Measurements from ENCODE around the gene PLCB3.
"Not testable (repeated sequence)": the region's sequence is repeated elsewhere in the genome, so short reads cannot be mapped to it uniquely, and the experiment has no call there.

Gene PLCB3

DNA sequence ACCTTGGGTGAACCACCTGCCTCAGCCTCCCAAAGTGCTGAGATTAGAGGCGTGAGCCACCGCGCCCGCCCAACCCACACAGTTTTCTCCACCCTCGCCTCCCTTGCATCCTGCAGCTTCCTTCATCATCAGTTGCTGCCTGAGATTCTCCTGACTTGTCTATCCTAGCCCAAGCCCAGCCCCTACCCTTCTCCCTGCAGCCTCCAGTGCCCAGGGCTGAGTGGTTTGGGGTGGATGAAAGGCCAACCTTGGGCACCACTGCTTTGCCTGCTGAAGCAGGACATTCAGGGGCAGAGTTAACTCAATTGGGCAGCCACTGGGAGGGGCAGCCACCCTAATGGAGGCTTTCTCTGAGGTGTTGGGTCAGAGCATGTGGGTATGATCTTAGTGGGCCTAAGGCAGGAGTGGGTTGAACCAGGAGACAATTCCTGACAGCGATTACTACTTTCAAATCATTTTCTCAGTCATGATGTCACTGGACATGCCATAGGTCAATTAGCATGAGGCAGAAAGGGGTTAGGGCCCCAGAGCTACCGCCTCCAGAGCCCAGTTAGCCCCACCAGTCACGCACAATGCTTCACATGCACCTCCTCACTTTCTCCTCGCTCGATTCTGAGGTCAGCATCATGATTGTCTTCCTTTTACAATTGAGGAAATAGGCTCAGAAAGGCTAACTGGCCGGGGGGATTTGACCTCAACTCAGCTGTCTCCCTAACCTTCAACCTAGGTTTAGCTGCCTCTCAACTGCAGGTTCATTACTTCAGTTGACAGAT lies 11.5 kb upstream of the PLCB3 start:
- Histone ChIP-seq H3K4me3 (ENCODE audit: low read depth, low read length) (peak overlapping the region; percentile 95), H3K27ac (ENCODE audit: low read depth, low read length) (peak overlapping the region; percentile 95), H3K9me3 (ENCODE audit: control insufficient read depth, insufficient read depth, low read depth, low read length) (no peaks in the 10 kb centered on the region), H3K27me3 (ENCODE audit: control insufficient read depth, insufficient read depth, low read length) (no peaks in the 10 kb centered on the region), H3K4me1 (ENCODE audit: control insufficient read depth, insufficient read depth, low read length) (peaks cover 18% of the 10 kb centered on the region), H3K36me3 (ENCODE audit: control insufficient read depth, insufficient read depth, low read length) (peaks cover 34% of the 10 kb centered on the region), H3K9ac (ENCODE audit: low read length) (peak overlapping the region; percentile 92)

DNA sequence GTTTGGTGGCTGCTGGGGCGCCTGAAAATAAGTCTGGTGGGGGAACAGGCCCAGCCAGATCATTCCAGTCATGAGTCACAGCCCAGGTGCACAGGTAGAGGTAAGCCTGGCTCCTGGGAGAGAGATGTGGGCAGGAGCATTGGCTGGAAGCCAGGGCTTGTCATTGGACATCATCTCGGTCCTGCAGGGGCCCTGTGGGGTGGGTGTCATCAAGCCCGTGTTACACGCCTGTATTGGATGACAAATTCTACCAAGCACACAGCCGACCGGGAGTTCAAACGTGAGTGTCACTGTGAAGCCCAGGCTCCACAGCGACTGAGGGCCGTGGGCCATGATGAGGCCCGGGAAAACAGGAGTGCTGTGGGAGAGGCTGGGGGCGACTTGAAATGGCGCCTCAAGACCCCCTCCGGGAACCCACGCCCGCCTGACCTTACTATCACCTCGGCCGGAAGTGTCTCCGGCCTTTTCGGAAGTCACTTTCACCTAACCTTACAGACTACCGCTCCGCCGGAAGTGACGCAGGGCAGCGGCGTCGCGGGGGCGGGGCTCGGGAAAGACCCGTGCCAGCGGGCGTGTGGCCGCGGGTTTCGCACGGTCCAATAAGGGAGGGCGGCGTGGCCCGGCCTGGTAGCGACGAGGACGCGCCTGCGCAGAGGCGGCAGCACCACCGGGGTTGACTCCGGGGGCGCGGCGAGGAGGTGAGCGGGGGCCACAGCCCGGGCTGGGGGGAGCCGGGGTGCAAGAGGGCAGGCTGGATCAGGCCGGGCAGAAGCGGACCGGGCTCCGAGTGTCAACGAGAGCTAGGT lies 10.7 kb upstream of the PLCB3 start, which contains the start of gene FKBP2:
Gene FKBP2, plus strand, starts transcription at position 661 of the 806 bp plus-strand sequence. CDS start 1,293 bp downstream, outside the sequence.
- no peaks in the 10 kb centered on the region for H3K27me3 ChIP-seq (ENCODE audit: control insufficient read depth, insufficient read depth, low read length)
- peak within 1 kb of the TSS; percentile 92 for H3K9ac ChIP-seq (ENCODE audit: low read length)
- peaks cover 23% of the 10 kb centered on the region for H3K4me1 ChIP-seq (ENCODE audit: control insufficient read depth, insufficient read depth, low read length)
- H3K4me3 ChIP-seq (ENCODE audit: low read depth, low read length): peak within 1 kb of the TSS; percentile 95
- H3K9me3 ChIP-seq (ENCODE audit: control insufficient read depth, insufficient read depth, low read depth, low read length): no peaks in the 10 kb centered on the region
- H3K27ac ChIP-seq (ENCODE audit: low read depth, low read length): peak within 1 kb of the TSS; percentile 95
- peaks cover 37% of the 10 kb centered on the region for H3K36me3 ChIP-seq (ENCODE audit: control insufficient read depth, insufficient read depth, low read length)

DNA sequence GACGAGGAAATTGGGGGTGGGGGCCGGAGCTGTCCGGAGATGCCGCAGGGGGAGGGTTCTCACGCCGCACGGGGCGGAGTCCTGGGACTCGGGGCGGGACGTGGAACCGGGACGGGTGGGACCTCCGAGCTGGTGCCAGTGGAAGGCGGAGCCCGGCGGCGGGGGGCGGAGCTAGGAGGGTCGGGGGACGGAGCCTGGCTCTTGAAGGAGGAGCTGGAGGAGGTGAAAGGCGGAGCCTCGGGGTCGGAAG lies 10.2 kb upstream of the PLCB3 start:
- H3K27ac ChIP-seq (ENCODE audit: low read depth, low read length): peak overlapping the region; percentile 95
- H3K36me3 ChIP-seq (ENCODE audit: control insufficient read depth, insufficient read depth, low read length): peaks cover 37% of the 10 kb centered on the region
- peaks cover 23% of the 10 kb centered on the region for H3K4me1 ChIP-seq (ENCODE audit: control insufficient read depth, insufficient read depth, low read length)
- peak overlapping the region; percentile 95 for H3K4me3 ChIP-seq (ENCODE audit: low read depth, low read length)
- peak overlapping the region; percentile 92 for H3K9ac ChIP-seq (ENCODE audit: low read length)
- no peaks in the 10 kb centered on the region for H3K27me3 ChIP-seq (ENCODE audit: control insufficient read depth, insufficient read depth, low read length)
- H3K9me3 ChIP-seq (ENCODE audit: control insufficient read depth, insufficient read depth, low read depth, low read length): no peaks in the 10 kb centered on the region

DNA sequence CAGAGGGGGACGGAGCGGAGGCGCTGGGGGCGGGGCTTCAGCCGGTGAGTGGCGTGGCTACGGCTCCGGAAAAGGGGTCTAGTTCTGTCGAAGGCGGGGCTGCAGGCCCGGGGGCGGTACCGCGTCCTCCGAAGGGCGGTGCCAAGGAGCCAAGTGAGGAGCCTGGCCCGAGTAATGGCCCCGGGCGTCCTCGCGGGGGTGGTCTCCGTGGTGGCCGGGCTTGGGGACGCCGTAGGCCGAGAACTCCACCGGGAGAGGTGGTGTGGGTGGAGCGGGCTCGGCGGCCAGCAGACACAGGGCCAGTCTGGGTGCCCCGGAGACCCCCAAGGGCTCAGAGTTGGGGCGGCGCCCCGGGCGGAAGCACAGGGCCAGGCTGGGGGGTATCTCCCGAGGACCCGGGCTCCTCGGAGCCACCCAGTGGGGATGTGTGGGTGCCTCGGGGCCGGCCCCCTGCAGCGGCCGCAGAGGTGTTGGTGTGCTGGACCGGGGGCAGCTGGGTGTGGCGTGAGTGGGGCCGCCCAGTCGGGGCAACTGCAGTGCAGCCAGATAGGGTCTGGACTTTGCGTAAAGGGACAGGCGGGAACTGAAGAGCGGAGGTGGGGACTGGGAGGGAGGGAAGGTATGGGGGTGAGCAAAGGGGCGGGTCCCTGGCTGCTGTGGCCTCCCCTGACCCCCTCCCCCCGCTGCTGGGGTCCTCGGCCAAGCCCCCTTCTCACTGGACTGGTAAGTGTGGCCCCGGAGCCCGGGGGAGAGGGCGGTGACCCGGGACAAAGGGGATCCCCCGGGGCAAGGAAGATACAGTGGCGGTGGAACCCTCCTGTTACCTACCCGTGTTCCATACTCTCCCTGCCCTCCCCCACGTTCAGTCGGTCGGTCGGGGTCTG lies 9.6 kb upstream of the PLCB3 start:
- no peaks in the 10 kb centered on the region for H3K9me3 ChIP-seq (ENCODE audit: control insufficient read depth, insufficient read depth, low read depth, low read length)
- no peaks in the 10 kb centered on the region for H3K27me3 ChIP-seq (ENCODE audit: control insufficient read depth, insufficient read depth, low read length)
- peaks cover 37% of the 10 kb centered on the region for H3K36me3 ChIP-seq (ENCODE audit: control insufficient read depth, insufficient read depth, low read length)
- H3K4me3 ChIP-seq (ENCODE audit: low read depth, low read length): peak overlapping the region; percentile 95
- H3K27ac ChIP-seq (ENCODE audit: low read depth, low read length): peak overlapping the region; percentile 60; the same call in 1 of the 2 replicates
- peaks cover 23% of the 10 kb centered on the region for H3K4me1 ChIP-seq (ENCODE audit: control insufficient read depth, insufficient read depth, low read length)
- H3K9ac ChIP-seq (ENCODE audit: low read length): peak overlapping the region; percentile 82

DNA sequence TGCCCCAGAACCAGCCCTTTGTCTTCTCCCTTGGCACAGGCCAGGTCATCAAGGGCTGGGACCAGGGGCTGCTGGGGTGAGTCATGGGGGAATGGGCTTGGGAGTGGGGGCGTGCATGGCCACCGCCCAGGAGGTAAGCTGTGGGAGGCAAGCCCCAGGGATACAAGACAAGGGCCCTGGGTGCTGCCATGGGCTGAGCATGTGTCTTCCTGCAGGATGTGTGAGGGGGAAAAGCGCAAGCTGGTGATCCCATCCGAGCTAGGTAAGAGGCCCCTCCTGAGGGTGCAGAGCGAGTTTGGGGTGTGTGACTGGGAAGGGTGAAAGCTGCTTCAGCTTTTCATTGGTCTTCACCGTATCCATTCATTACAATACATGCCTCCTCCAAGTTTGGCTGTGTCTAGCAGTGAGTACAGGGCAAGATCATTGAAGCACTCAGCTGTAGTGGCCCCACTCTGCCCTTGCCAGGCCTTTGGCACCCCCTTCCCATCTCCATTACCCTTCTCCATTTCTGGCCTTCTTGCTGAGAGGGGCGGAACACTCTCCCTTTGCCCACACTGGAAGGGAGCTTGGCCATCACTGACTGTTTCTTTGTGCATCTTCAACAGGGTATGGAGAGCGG lies 8.0 kb upstream of the PLCB3 start:
- Histone ChIP-seq H3K4me1 (ENCODE audit: control insufficient read depth, insufficient read depth, low read length) (peaks cover 32% of the 10 kb centered on the region), H3K27me3 (ENCODE audit: control insufficient read depth, insufficient read depth, low read length) (no peaks in the 10 kb centered on the region), H3K9ac (ENCODE audit: low read length) (no peak overlapping the region), H3K4me3 (ENCODE audit: low read depth, low read length) (no peak overlapping the region), H3K36me3 (ENCODE audit: control insufficient read depth, insufficient read depth, low read length) (peaks cover 27% of the 10 kb centered on the region), H3K27ac (ENCODE audit: low read depth, low read length) (no peak overlapping the region), H3K9me3 (ENCODE audit: control insufficient read depth, insufficient read depth, low read depth, low read length) (no peaks in the 10 kb centered on the region)

DNA sequence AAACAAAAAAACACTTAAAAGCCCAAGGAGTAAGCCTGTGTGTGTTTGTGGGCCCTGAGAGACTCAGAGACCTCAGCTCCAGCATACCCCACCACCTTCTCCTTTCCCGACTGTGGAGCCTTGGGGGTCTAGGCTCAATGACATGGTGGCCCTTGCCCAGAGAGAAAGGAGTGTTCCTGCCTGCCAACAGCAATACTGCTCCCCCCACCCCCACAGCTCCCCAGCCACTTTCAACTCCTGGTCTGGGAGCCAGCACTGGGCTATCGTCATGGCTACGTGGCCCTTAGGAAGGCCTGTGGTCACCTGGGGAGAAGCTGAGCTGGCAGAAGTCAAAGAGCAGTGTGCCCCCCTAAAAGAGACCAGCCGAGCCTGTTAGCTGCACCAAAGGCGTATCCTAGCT lies 7.2 kb upstream of the PLCB3 start:
- Histone ChIP-seq H3K9me3 (ENCODE audit: control insufficient read depth, insufficient read depth, low read depth, low read length) (no peaks in the 10 kb centered on the region), H3K27me3 (ENCODE audit: control insufficient read depth, insufficient read depth, low read length) (no peaks in the 10 kb centered on the region), H3K4me3 (ENCODE audit: low read depth, low read length) (no peak overlapping the region), H3K27ac (ENCODE audit: low read depth, low read length) (no peak overlapping the region), H3K9ac (ENCODE audit: low read length) (no peak overlapping the region), H3K4me1 (ENCODE audit: control insufficient read depth, insufficient read depth, low read length) (peaks cover 39% of the 10 kb centered on the region), H3K36me3 (ENCODE audit: control insufficient read depth, insufficient read depth, low read length) (peaks cover 19% of the 10 kb centered on the region)

DNA sequence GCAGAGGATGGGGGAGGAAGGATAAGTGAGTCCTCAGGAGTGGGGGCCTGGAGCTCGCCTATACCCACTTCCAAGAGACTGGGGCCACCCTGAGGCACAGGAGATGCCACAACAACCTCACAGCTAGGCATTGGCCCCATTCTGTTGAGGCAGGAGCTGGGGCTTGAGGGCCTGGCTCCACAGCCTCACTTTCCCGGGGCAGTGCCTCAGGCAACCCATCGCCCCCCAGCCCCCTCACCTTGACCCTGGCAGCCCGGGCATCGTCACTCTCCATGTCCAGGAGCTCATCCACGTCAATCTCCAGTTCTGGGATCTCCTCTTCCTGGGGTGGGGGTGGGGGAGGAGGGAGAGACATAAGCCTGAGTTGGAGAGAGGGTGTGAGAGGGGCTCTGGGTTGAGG lies 6.4 kb upstream of the PLCB3 start:
- no peak overlapping the region; the same call in 1 of the 2 replicates for H3K27ac ChIP-seq (ENCODE audit: low read depth, low read length)

DNA sequence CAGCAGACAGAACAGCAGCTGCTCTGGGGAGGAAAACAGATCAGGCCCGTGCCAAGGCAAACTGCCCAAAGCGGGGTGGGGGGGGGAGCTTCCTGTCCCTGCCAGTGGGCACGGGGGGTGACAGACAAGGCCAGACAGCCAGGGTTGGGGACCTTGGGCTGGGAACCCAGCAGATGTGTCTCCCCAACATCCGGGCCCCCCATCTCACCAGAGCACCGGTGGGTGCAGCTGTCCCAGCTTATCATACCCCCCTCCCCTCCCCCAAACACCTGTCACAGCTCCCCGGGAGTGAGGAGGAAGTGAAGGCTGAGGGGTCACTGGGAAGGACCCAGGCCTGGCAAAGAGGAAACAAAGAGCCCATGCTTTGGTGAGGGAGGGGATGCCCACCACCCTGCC lies 5.9 kb upstream of the PLCB3 start:
- peaks cover 44% of the 10 kb centered on the region for H3K4me1 ChIP-seq (ENCODE audit: control insufficient read depth, insufficient read depth, low read length)
- H3K27ac ChIP-seq (ENCODE audit: low read depth, low read length): no peak overlapping the region; the same call in 1 of the 2 replicates
- no peaks in the 10 kb centered on the region for H3K27me3 ChIP-seq (ENCODE audit: control insufficient read depth, insufficient read depth, low read length)
- H3K36me3 ChIP-seq (ENCODE audit: control insufficient read depth, insufficient read depth, low read length): peaks cover 19% of the 10 kb centered on the region
- no peaks in the 10 kb centered on the region for H3K9me3 ChIP-seq (ENCODE audit: control insufficient read depth, insufficient read depth, low read depth, low read length)
- H3K9ac ChIP-seq (ENCODE audit: low read length): peak overlapping the region; percentile 84
- H3K4me3 ChIP-seq (ENCODE audit: low read depth, low read length): peak overlapping the region; percentile 81

More for the DNA sequence above, 6.4 kb upstream of the PLCB3 start:
- Histone ChIP-seq H3K4me3 (ENCODE audit: low read depth, low read length) (peak overlapping the region; percentile 81), H3K27me3 (ENCODE audit: control insufficient read depth, insufficient read depth, low read length) (no peaks in the 10 kb centered on the region), H3K4me1 (ENCODE audit: control insufficient read depth, insufficient read depth, low read length) (peaks cover 44% of the 10 kb centered on the region), H3K9me3 (ENCODE audit: control insufficient read depth, insufficient read depth, low read depth, low read length) (no peaks in the 10 kb centered on the region), H3K9ac (ENCODE audit: low read length) (no peak overlapping the region), H3K36me3 (ENCODE audit: control insufficient read depth, insufficient read depth, low read length) (peaks cover 19% of the 10 kb centered on the region)

DNA sequence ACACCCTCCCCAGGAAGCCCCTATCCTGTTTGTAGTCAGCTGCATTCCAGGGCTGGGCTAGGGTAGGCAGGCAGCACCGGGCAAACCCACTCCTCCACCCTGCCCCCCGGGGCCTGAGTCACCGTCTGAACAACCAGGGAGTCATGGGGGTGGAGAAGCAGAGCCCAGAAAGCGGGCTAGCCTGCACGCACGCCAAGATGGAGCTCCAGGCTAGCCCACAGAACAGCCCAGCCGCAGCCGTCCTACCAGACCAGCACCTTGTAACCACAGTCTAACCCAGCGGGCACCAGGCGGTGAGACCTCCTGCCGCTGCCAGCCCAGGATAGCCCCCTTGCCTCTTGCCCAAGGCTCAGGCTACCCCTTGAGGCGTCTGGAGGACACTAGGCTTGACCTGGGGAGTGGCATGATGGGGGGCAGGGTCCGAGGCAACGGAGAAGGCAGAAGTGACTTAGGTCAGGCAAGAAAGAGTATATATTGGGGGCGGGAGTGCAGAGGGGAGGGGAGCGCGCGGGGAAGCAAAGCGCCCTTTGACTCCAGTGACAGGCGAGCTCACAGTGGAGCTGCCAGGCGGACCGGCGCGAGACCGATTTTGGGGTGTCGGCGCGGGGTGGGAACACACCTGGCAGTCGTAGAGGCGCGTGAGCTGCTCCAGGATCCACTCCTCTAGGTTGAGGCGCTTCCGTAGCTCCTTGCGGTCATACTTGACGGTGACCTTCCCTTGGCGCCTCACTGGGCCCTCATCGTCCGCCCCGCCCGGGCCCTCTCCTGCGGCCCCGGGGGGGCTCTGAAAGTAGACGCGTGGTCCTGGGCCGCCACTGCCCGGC lies 5.3 kb upstream of the PLCB3 start:
- Histone ChIP-seq H3K4me3 (ENCODE audit: low read depth, low read length) (peak overlapping the region; percentile 81), H3K9me3 (ENCODE audit: control insufficient read depth, insufficient read depth, low read depth, low read length) (no peaks in the 10 kb centered on the region), H3K36me3 (ENCODE audit: control insufficient read depth, insufficient read depth, low read length) (peaks cover 19% of the 10 kb centered on the region), H3K27ac (ENCODE audit: low read depth, low read length) (peak overlapping the region; percentile 17; the same call in 1 of the 2 replicates), H3K4me1 (ENCODE audit: control insufficient read depth, insufficient read depth, low read length) (peaks cover 47% of the 10 kb centered on the region), H3K27me3 (ENCODE audit: control insufficient read depth, insufficient read depth, low read length) (no peaks in the 10 kb centered on the region), H3K9ac (ENCODE audit: low read length) (peak overlapping the region; percentile 84)

DNA sequence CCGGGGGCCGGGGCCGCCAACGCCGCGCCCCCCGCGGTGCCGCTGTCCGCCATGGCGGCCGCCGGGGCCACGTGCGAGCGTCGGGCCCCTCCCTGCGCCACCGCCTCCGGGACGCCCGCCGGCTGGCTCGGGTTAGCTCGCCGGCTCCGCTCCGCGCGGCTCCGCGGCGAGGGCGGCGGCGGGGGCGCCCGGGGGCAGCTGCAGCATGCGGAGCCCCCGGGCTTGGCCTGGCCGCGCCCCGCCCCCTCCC lies 4.8 kb upstream of the PLCB3 start:
- not testable (repeated sequence) for H3K9me3 ChIP-seq (ENCODE audit: control insufficient read depth, insufficient read depth, low read depth, low read length); H3K27ac ChIP-seq (ENCODE audit: low read depth, low read length); H3K27me3 ChIP-seq (ENCODE audit: control insufficient read depth, insufficient read depth, low read length)
- peaks cover 47% of the 10 kb centered on the region for H3K4me1 ChIP-seq (ENCODE audit: control insufficient read depth, insufficient read depth, low read length)
- H3K9ac ChIP-seq (ENCODE audit: low read length): peak overlapping the region; percentile 84
- peaks cover 19% of the 10 kb centered on the region for H3K36me3 ChIP-seq (ENCODE audit: control insufficient read depth, insufficient read depth, low read length)
- peak overlapping the region; percentile 81; the same call in 1 of the 2 replicates for H3K4me3 ChIP-seq (ENCODE audit: low read depth, low read length)
